Upper lobe of left lung (tissue), 6 donors: ENCODE measurements around the gene KCNQ4. TPM values are rescaled to one million over a fixed set of nuclear protein-coding genes. Genes with fewer than 3 reads are reported as not detected.

Experiments
- ATAC-seq, 2 donors: fragments of 200-7000 bp; cut with Tn5 transposase; one replicate each; pipeline ENCODE4 v1.9.1; 2022; ENCODE audit warnings: mild to moderate bottlenecking in 2 of 2, moderate library complexity in 2 of 2; ENCODE audit not compliant: low FRiP score in 2 of 2
- DNase-seq, 2 donors: peaks; one replicate each; pipeline ENCODE4 v3.0.0-alpha.2; 2019 to 2020
- H3K27ac ChIP-seq, 4 donors: fragments of 200-600 bp; sonication (generic); one replicate each; pipeline ENCODE4 v1.5.1; 2016 to 2019
- H3K27me3 ChIP-seq, 4 donors: fragments of 200-600 bp; sonication (generic); one replicate each; pipeline ENCODE4 v1.5.1; 2017 to 2019
- H3K36me3 ChIP-seq, 4 donors: fragments of 200-600 bp; sonication (generic); one replicate each; pipeline ENCODE4 v1.5.1; 2016 to 2019
- H3K4me1 ChIP-seq, 4 donors: fragments of 200-600 bp; sonication (generic); one replicate each; pipeline ENCODE4 v1.5.1; 2018 to 2019
- H3K4me3 ChIP-seq, 4 donors: fragments of 200-600 bp; sonication (generic); one replicate each; pipeline ENCODE4 v1.5.1; 2017 to 2019; ENCODE audit warnings: mild to moderate bottlenecking in 2 of 4, moderate library complexity in 1 of 4
- H3K9me3 ChIP-seq, 4 donors: fragments of 200-600 bp; sonication (generic); one replicate each; pipeline ENCODE4 v1.5.1; 2018 to 2019
- EP300 ChIP-seq, 4 donors: sonication (generic); formaldehyde crosslinking; IDR thresholded peaks; one replicate each; pipeline ENCODE4 v1.5.1; 2017; ENCODE audit warnings: antibody characterized with exemption in 4 of 4, control low read depth in 2 of 4
- POLR2A ChIP-seq, 4 donors: fragments of 450-650 bp; IDR thresholded peaks; one replicate each; pipeline ENCODE4 v1.5.1; 2016 to 2017; ENCODE audit warnings: antibody characterized with exemption in 4 of 4, mild to moderate bottlenecking in 2 of 4
- POLR2AphosphoS5 ChIP-seq, 2 donors: sonication (generic); formaldehyde crosslinking; IDR thresholded peaks; one replicate each; pipeline ENCODE4 v1.5.1; 2017; ENCODE audit warnings: antibody characterized with exemption in 2 of 2
- WGBS, 2 donors: methylation state at CpG; one replicate each; pipeline ENCODE4 v1.1.5; 2017 to 2018; 5-methylcytosine and 5-hydroxymethylcytosine counted together
- total RNA-seq, 6 donors: library from RNA; depleted of rRNA in 4 of 6; stranded (reverse); fragments of >200 nt in 4 of 6; gene quantifications; one replicate each; pipeline versions ENCODE4 v1.1.0 to v1.2.1, GENCODE V29; 2016 to 2021
- TF ChIP-seq, protein P1 (sequence below), 6 experiments: fragments of 450-650 bp in 4 of 6; fragments of 200-600 bp in 2 of 6; sonication (generic) in 2 of 6; IDR thresholded peaks; one replicate each; pipeline ENCODE4 v1.5.1; 2016 to 2019; ENCODE audit warnings: antibody characterized with exemption in 6 of 6
- donor health status: DM: no; HTN: no; CAD: no; lungs with moderate emphysema.
- donor health status: DM: no; HTN: yes; CAD: no; lungs with severe emphysema.

Gene KCNQ4
- total RNA-seq, 6 donors from 2014 or later: 0.44 to 0.89 (median 0.60) TPM; not detected in 1

DNA sequence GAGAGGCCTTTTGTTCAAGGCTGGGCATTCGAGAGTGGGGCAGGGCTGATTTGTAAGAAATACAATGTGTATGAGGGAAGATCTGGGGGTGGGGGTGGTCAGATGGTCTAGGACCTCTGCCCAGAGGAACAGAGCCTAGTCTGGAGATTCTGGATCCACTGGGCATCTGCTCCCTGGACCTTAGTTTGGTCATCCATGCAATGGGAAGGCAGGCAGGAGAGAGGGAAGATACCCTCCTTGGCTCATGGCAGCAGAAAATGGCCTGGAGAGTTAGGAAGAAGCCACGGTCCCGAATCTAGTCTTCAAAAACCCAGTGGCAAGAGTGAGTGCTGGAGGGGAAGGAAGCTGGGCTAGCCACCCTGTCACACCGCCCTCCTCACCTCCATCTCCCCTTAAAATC is 39.8 kb downstream of the KCNQ4 start:
- ATAC-seq (no peak), DNase-seq (no peak)
- 91 to 98% methylated on average over 4 of the region's 4 CpGs for WGBS, 2 donors
- Histone ChIP-seq H3K27ac (no peak overlapping the region), H3K9me3 (no peaks in the 10 kb centered on the region), H3K4me3 (no peak overlapping the region), H3K27me3 (peaks cover 0 to 3% (median 0%) of the 10 kb centered on the region in 4 donors), H3K4me1 (peaks cover 28 to 33% (median 31%) of the 10 kb centered on the region in 4 donors), H3K36me3 (no peaks in the 10 kb centered on the region)
- TF ChIP-seq, protein P1, sequence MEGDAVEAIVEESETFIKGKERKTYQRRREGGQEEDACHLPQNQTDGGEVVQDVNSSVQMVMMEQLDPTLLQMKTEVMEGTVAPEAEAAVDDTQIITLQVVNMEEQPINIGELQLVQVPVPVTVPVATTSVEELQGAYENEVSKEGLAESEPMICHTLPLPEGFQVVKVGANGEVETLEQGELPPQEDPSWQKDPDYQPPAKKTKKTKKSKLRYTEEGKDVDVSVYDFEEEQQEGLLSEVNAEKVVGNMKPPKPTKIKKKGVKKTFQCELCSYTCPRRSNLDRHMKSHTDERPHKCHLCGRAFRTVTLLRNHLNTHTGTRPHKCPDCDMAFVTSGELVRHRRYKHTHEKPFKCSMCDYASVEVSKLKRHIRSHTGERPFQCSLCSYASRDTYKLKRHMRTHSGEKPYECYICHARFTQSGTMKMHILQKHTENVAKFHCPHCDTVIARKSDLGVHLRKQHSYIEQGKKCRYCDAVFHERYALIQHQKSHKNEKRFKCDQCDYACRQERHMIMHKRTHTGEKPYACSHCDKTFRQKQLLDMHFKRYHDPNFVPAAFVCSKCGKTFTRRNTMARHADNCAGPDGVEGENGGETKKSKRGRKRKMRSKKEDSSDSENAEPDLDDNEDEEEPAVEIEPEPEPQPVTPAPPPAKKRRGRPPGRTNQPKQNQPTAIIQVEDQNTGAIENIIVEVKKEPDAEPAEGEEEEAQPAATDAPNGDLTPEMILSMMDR (IDR thresholded peaks at IDR 0.05): no peak
- no peak for TF ChIP-seq EP300 (IDR thresholded peaks at IDR 0.05)
- no peak for TF ChIP-seq POLR2AphosphoS5 (IDR thresholded peaks at IDR 0.05)
- no peak for TF ChIP-seq POLR2A (IDR thresholded peaks at IDR 0.05)

DNA sequence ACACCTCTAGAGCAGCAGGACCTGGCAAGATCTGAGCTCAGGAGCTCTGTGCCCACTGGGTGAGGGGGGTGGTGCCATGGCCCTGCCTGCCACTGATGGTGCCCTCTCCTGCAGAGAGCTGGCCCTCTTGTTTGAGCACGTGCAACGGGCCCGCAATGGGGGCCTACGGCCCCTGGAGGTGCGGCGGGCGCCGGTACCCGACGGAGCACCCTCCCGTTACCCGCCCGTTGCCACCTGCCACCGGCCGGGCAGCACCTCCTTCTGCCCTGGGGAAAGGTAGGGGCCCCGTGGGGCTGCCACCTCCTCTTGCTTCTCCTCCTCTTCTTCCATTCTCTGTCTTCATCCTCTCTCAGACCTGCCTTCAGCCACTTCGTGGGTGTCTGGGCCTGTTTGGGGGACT is 40.4 kb downstream of the KCNQ4 start:
- ATAC-seq: no peak
- no peaks in the 10 kb centered on the region for H3K36me3 ChIP-seq
- no peak overlapping the region for H3K27ac ChIP-seq
- no peak overlapping the region for H3K4me3 ChIP-seq
- no peaks in the 10 kb centered on the region for H3K27me3 ChIP-seq
- peaks cover 24 to 27% (median 26%) of the 10 kb centered on the region in 4 donors for H3K4me1 ChIP-seq
- peak in 1 of 2 donors; percentile 77 for DNase-seq
- TF ChIP-seq EP300 (IDR thresholded peaks at IDR 0.05) (no peak), POLR2AphosphoS5 (IDR thresholded peaks at IDR 0.05) (no peak), POLR2A (IDR thresholded peaks at IDR 0.05) (no peak)
- TF ChIP-seq, protein P1 (IDR thresholded peaks at IDR 0.05): no peak
- WGBS, 2 donors: 91 to 92% methylated on average over 5 to 17 of the region's 17 CpGs
- no peaks in the 10 kb centered on the region for H3K9me3 ChIP-seq

DNA sequence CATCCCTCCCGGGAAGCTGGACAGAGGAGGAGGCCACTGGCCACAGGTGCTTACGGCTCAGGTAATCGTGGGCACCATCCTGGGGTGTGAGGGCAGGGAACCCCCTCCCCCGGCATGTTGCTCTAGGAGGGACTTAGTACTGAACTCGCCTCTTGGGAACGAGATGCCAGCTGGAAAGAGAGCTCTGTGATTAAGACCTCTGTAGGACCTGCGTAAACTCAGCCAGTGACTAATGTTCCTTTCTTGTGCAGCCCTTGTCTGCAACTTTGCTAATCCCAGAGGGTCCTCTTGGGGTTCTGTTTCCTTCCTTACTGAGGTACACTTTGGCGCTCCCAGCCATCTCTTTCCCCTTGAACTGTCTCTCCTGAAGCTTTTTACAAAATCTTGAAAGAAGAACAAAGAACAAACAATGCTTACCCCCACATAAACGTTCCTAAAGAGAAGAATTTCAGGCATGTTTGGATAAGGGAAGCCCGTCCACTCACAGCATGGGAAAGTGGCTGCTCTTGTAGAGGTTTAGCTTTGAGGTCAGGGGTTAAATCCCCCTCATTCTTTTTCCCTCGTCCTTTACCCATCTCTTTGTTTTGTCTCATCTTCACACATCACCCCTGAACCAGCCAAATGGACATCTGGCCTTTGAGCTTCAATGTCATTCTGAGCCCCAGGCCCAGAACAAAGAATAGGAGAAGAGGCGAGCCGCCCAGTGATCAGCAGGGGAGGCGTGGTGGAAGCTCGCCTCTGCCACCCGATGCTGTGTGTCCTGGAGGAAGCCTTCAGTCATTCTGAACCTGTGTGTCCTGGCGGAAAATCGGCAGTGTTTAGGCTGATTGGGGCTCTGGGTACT is 41.2 kb downstream of the KCNQ4 start:
- TF ChIP-seq POLR2A (IDR thresholded peaks at IDR 0.05): no peak
- no peak for TF ChIP-seq EP300 (IDR thresholded peaks at IDR 0.05)
- no peak for TF ChIP-seq POLR2AphosphoS5 (IDR thresholded peaks at IDR 0.05)
- TF ChIP-seq, protein P1 (IDR thresholded peaks at IDR 0.05): no peak
- no peak for ATAC-seq
- H3K4me3 ChIP-seq: no peak overlapping the region

DNA sequence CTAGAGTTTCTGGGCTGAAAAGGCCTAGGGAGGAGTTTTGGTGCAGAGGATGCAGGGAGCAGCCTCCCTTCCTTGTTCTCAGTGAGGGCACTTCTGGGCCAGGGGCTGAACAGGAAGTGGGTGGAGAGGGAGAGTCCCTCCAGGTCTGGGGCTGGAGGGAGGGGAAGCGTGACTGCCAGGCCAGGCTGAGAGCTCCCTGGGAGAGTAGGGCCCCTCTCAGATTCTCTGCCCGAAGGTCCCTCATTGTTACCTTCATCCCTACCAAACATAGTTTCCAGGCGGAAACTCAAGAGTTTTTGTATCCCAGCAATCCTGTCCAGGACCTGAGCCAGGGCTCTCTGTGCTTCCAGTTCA is 41.8 kb downstream of the KCNQ4 start:
- Histone ChIP-seq H3K4me3 (no peak overlapping the region), H3K36me3 (no peaks in the 10 kb centered on the region), H3K4me1 (peaks cover 23 to 26% (median 25%) of the 10 kb centered on the region in 4 donors), H3K27me3 (no peaks in the 10 kb centered on the region), H3K27ac (peak overlapping the region in 3 of 4 donors; percentile 35 to 39 (median 36)), H3K9me3 (no peaks in the 10 kb centered on the region)
- ATAC-seq: no peak
- WGBS, 2 donors: 32 to 60% methylated on average over 2 to 3 of the region's 3 CpGs
- DNase-seq: peak in 1 of 2 donors; percentile 63
- TF ChIP-seq POLR2A (IDR thresholded peaks at IDR 0.05) (no peak), POLR2AphosphoS5 (IDR thresholded peaks at IDR 0.05) (no peak), EP300 (IDR thresholded peaks at IDR 0.05) (no peak)
- TF ChIP-seq, protein P1 (IDR thresholded peaks at IDR 0.05): no peak

More for the DNA sequence above, 41.2 kb downstream of the KCNQ4 start:
- Histone ChIP-seq H3K36me3 (no peaks in the 10 kb centered on the region), H3K27me3 (no peaks in the 10 kb centered on the region), H3K9me3 (no peaks in the 10 kb centered on the region), H3K4me1 (peaks cover 23 to 26% (median 25%) of the 10 kb centered on the region in 4 donors), H3K27ac (peak overlapping the region in 2 of 4 donors; percentile 36 to 39)
- no peak for DNase-seq
- whole genome bisulfite sequencing, 2 donors: 60 to 64% methylated on average over 18 of the region's 18 CpGs
